ENCODE data around the gene KMT2A. TPM values are rescaled to one million over a fixed set of nuclear protein-coding genes. Genes with fewer than 3 reads are reported as not detected.
"Not testable (repeated sequence)": the region's sequence is repeated elsewhere in the genome, so short reads cannot be mapped to it uniquely, and the experiment has no call there.

KMT2A gene
- total and polyA plus RNA-seq, 8 donors, result 4.5 to 98.2 (median 25.9) TPM

GRCh38 chr11:118398791-118399559 is 37.3 kb upstream of the KMT2A start:
- peak in 1 of 2 donors; percentile 57 for DNase-seq
- Histone ChIP-seq H3K4me1 (peaks cover 14 to 34% (median 23%) of the 10 kb centered on the region in 4 donors), H3K36me3 (peaks cover 23 to 58% (median 52%) of the 10 kb centered on the region in 4 donors), H3K4me3 (no peak overlapping the region), H3K27ac (peak overlapping the region in 4 of 5 donors; percentile 16 to 29 (median 24)), H3K9me3 (no peaks in the 10 kb centered on the region), H3K27me3 (no peaks in the 10 kb centered on the region)
- 23 to 39% (median 31%) methylated on average over 3 of the region's 3 CpGs for WGBS, 5 donors
- TF ChIP-seq POLR2AphosphoS5 (IDR thresholded peaks at IDR 0.05) (no peak), POLR2A (IDR thresholded peaks at IDR 0.05) (no peak)
- intact Hi-C loops (cut with DNase I; ENCODE audit: low total_unique reads), result no loop called here

- Histone ChIP-seq H3K4me3 (peak within 1 kb of the TSS; percentile 87 to 99 (median 90)), H3K27me3 (no peaks in the 10 kb centered on the region), H3K4me1 (peaks cover 17 to 55% (median 35%) of the 10 kb centered on the region in 4 donors), H3K27ac (peak within 1 kb of the TSS; percentile 67 to 91 (median 86)), H3K36me3 (peaks cover 3 to 46% (median 38%) of the 10 kb centered on the region in 4 donors), H3K9me3 (no peaks in the 10 kb centered on the region)
- DNase-seq, result peak; percentile 91 to 96
- WGBS, 5 donors, result 0% methylated on average over 39 to 51 of the region's 51 CpGs
- TF ChIP-seq EP300 (IDR thresholded peaks at IDR 0.05), result no peak
- TF ChIP-seq POLR2AphosphoS5 (IDR thresholded peaks at IDR 0.05), result peak; percentile 7 to 51 (median 46)
- intact Hi-C loops (cut with DNase I; ENCODE audit: low total_unique reads), result loop anchor here (10.0 kb wide), 1 partner anchor 83 kb away; no protein-coding TSS in a partner anchor
Measured at GRCh38 chr11:118401151-118401879, 35.0 kb upstream of the KMT2A start, which contains the start of gene ATP5MG. Gene ATP5MG, plus strand, starts transcription at chr11:118401606. Its CDS starts 60 bp downstream, at chr11:118401666.

- TF ChIP-seq POLR2A (IDR thresholded peaks at IDR 0.05) (no peak), POLR2AphosphoS5 (IDR thresholded peaks at IDR 0.05) (peak in 1 of 3 donors; percentile 34)
- DNase-seq, result peak in 1 of 2 donors; percentile 23
- H3K27me3 ChIP-seq, result no peaks in the 10 kb centered on the region
- H3K36me3 ChIP-seq, result peaks cover 7 to 46% (median 37%) of the 10 kb centered on the region in 4 donors
- 1% methylated on average over 22 of the region's 22 CpGs for WGBS, 5 donors
- H3K4me3 ChIP-seq, result peak overlapping the region; percentile 87 to 99 (median 90)
- intact Hi-C loops (cut with DNase I; ENCODE audit: low total_unique reads), result loop anchor here (10.0 kb wide), 1 partner anchor 83 kb away; no protein-coding TSS in a partner anchor
- peaks cover 17 to 59% (median 37%) of the 10 kb centered on the region in 4 donors for H3K4me1 ChIP-seq
- peak overlapping the region; percentile 67 to 91 (median 86) for H3K27ac ChIP-seq
- no peaks in the 10 kb centered on the region for H3K9me3 ChIP-seq
Measured at GRCh38 chr11:118401880-118402590, 34.3 kb upstream of the KMT2A start.

- H3K4me3 ChIP-seq, result peak overlapping the region; percentile 87 to 99 (median 90)
- intact Hi-C loops (cut with DNase I; ENCODE audit: low total_unique reads), result loop anchor here (10.0 kb wide), 1 partner anchor 82 kb away; no protein-coding TSS in a partner anchor
- peak overlapping the region in 4 of 5 donors; percentile 85 to 91 (median 88) for H3K27ac ChIP-seq
Measured at GRCh38 chr11:118402594-118402993, 33.7 kb upstream of the KMT2A start.

GRCh38 chr11:118406599-118407166 is 29.6 kb upstream of the KMT2A start:
- TF ChIP-seq EP300 (IDR thresholded peaks at IDR 0.05) (no peak), POLR2A (IDR thresholded peaks at IDR 0.05) (no peak), CTCF (IDR thresholded peaks at IDR 0.05) (no peak), POLR2AphosphoS5 (IDR thresholded peaks at IDR 0.05) (no peak)
- peak in 1 of 2 donors; percentile 39 for DNase-seq
- H3K36me3 ChIP-seq, result peaks cover 19 to 61% (median 52%) of the 10 kb centered on the region in 4 donors
- no peaks in the 10 kb centered on the region for H3K27me3 ChIP-seq
- peaks cover 14 to 67% (median 32%) of the 10 kb centered on the region in 4 donors for H3K4me1 ChIP-seq
- WGBS, 5 donors, result 62 to 71% (median 68%) methylated on average over 7 of the region's 7 CpGs
- H3K9me3 ChIP-seq, result no peaks in the 10 kb centered on the region
- H3K27ac ChIP-seq, result no peak overlapping the region
- intact Hi-C loops (cut with DNase I; ENCODE audit: low total_unique reads), result loop anchor here (10.0 kb wide), 1 partner anchor 78 kb away; no protein-coding TSS in a partner anchor
- no peak overlapping the region for H3K4me3 ChIP-seq

More at GRCh38 chr11:118402594-118402993, 33.7 kb upstream of the KMT2A start:
- Histone ChIP-seq H3K36me3 (peaks cover 11 to 46% (median 37%) of the 10 kb centered on the region in 4 donors), H3K4me1 (peaks cover 17 to 60% (median 37%) of the 10 kb centered on the region in 4 donors)
- H3K27me3 ChIP-seq, H3K9me3 ChIP-seq: not testable (repeated sequence)
- DNase-seq, result peak in 1 of 2 donors; percentile 2
- 69 to 81% (median 75%) methylated on average over 7 of the region's 7 CpGs for WGBS, 5 donors
